H1 (cell line): ENCODE measurements around the gene C15orf40. TPM values are rescaled to one million over a fixed set of nuclear protein-coding genes. Genes with fewer than 3 reads are reported as not detected.
A peak's percentile ranks its signal among the peaks of the same experiment; 100 is the strongest.

ENCODE experiments used
- CTCF ChIA-PET: fragments of 300-600 bp; sonication (Branson Sonifier 250); formaldehyde crosslinking; loops from one replicate; lab custom pipeline; 2021; ENCODE audit not compliant: partially characterized antibody; lab: Charles Lee
- POLR2A ChIA-PET: fragments of 300-600 bp; sonication (Branson Sonifier 250); formaldehyde crosslinking; loops from one replicate; lab custom pipeline; 2021; ENCODE audit warnings: inconsistent platforms; ENCODE audit not compliant: partially characterized antibody; lab: Charles Lee
- DNase-seq, 2 experiments: peaks; one replicate each; pipeline versions ENCODE4 v3.0.0 to v3.0.0-alpha.2; 2010 to 2022; ENCODE audit warnings: low spot score in 2 of 2, low read depth in 1 of 2, mixed read lengths in 1 of 2
- FAIRE-seq: peaks from 2 replicates; lab custom pipeline; 2011; peaks lifted over from hg19 to GRCh38; lab: Jason Lieb, UNC
- H2AFZ ChIP-seq: 2 replicates; pipeline ENCODE4 v1.8.1; 2012; ENCODE audit warnings: low read length, inconsistent platforms
- H2AK5ac ChIP-seq: 2 replicates; pipeline ENCODE4 v1.6.1; 2013; ENCODE audit warnings: low read depth, low read length
- H2BK120ac ChIP-seq: replicated peaks from 2 replicates; pipeline ENCODE3; 2013; ENCODE audit warnings: low read depth, low read length, inconsistent platforms
- H2BK12ac ChIP-seq: 2 replicates; pipeline ENCODE4 v1.6.1; 2013; ENCODE audit warnings: low read depth, low read length
- H2BK15ac ChIP-seq: 2 replicates; pipeline ENCODE4 v1.6.1; 2013; ENCODE audit warnings: low read length
- H2BK20ac ChIP-seq: 2 replicates; pipeline ENCODE4 v1.6.1; 2013; ENCODE audit warnings: low read length
- H2BK5ac ChIP-seq: 2 replicates; pipeline ENCODE4 v1.6.1; 2013; ENCODE audit warnings: low read depth, low read length
- H3K14ac ChIP-seq: 2 replicates; pipeline ENCODE4 v1.6.1; 2013; ENCODE audit warnings: inconsistent platforms; ENCODE audit not compliant: insufficient read length
- H3K18ac ChIP-seq: 2 replicates; pipeline ENCODE4 v1.6.1; 2013; ENCODE audit warnings: low read length; ENCODE audit errors: extremely low read depth
- H3K23ac ChIP-seq: 2 replicates; pipeline ENCODE4 v1.6.1; 2013; ENCODE audit warnings: inconsistent platforms; ENCODE audit not compliant: insufficient read length
- H3K23me2 ChIP-seq: 2 replicates; pipeline ENCODE4 v1.6.1; 2013; ENCODE audit warnings: low read depth, low read length
- H3K27ac ChIP-seq: 2 replicates; pipeline ENCODE4 v1.6.1; 2011; ENCODE audit warnings: low read depth, low read length, inconsistent platforms
- H3K27me3 ChIP-seq, 4 experiments: replicated peaks in 1 of 4; 1 replicate in 1 of 4; 2 replicates in 3 of 4; pipeline versions ENCODE4 v1.6.1 to v1.8.1; 2011 to 2013; ENCODE audit warnings: low read length in 3 of 4, mild to moderate bottlenecking in 3 of 4, inconsistent platforms in 2 of 4, mixed read lengths in 2 of 4, moderate library complexity in 1 of 4; ENCODE audit not compliant: control insufficient read depth in 3 of 4, insufficient read depth in 3 of 4; ENCODE audit errors: extremely low read depth in 1 of 4
- H3K36me3 ChIP-seq, 4 experiments: 2 replicates each; pipeline versions ENCODE4 v1.6.1 to v1.8.1; 2011 to 2013; ENCODE audit warnings: mild to moderate bottlenecking in 4 of 4, low read length in 3 of 4, moderate library complexity in 2 of 4, control low read depth in 1 of 4, inconsistent platforms in 1 of 4; ENCODE audit not compliant: insufficient read depth in 4 of 4, control insufficient read depth in 2 of 4
- H3K4ac ChIP-seq: replicated peaks from 2 replicates; pipeline ENCODE3; 2013; ENCODE audit warnings: low read length, low read depth, mixed read lengths, inconsistent platforms; ENCODE audit not compliant: insufficient read length
- H3K4me1 ChIP-seq, 4 experiments: replicated peaks in 1 of 4; 1 replicate in 1 of 4; 2 replicates in 3 of 4; pipeline versions ENCODE4 v1.6.1 to v1.8.1; 2011 to 2013; ENCODE audit warnings: low read length in 3 of 4, inconsistent platforms in 2 of 4, mixed read lengths in 1 of 4; ENCODE audit not compliant: insufficient read depth in 4 of 4, control insufficient read depth in 3 of 4
- H3K4me2 ChIP-seq, 2 experiments: 2 replicates each; pipeline versions ENCODE4 v1.6.1 to v1.8.1; 2011 to 2013; ENCODE audit warnings: low read depth in 2 of 2, low read length in 2 of 2, control low read depth in 1 of 2, inconsistent platforms in 1 of 2, mild to moderate bottlenecking in 1 of 2; ENCODE audit not compliant: insufficient read depth in 1 of 2
- H3K4me3 ChIP-seq, 4 experiments: fragments of 200-600, 300-600 bp in 1 of 4; sonication (generic), shearing (Covaris generic), sonication (Bioruptor Twin) in 1 of 4; 2 replicates each; pipeline versions ENCODE4 v1.5.1 to v1.8.1; 2011 to 2016; ENCODE audit warnings: low read length in 4 of 4, low read depth in 3 of 4, control low read depth in 2 of 4, inconsistent platforms in 2 of 4, mild to moderate bottlenecking in 2 of 4, mixed read lengths in 1 of 4, moderate library complexity in 1 of 4; ENCODE audit not compliant: insufficient read depth in 2 of 4; ENCODE audit errors: extremely low read depth in 1 of 4
- H3K56ac ChIP-seq: replicated peaks from 2 replicates; pipeline ENCODE3; 2013; ENCODE audit warnings: low read depth, mild to moderate bottlenecking, mixed read lengths, low read length, inconsistent platforms; ENCODE audit not compliant: insufficient read length
- H3K79me1 ChIP-seq: 2 replicates; pipeline ENCODE4 v1.6.1; 2013; ENCODE audit warnings: low read depth, low read length, control low read depth
- H3K79me2 ChIP-seq, 2 experiments: 2 replicates each; pipeline versions ENCODE4 v1.6.1 to v1.8.1; 2012 to 2013; ENCODE audit warnings: low read length in 2 of 2, mild to moderate bottlenecking in 2 of 2, inconsistent platforms in 1 of 2; ENCODE audit not compliant: insufficient read depth in 2 of 2, control insufficient read depth in 1 of 2
- H3K9ac ChIP-seq, 4 experiments: replicated peaks in 1 of 4; 1 replicate in 1 of 4; 2 replicates in 3 of 4; pipeline versions ENCODE4 v1.6.1 to v1.8.1; 2011 to 2013; ENCODE audit warnings: low read depth in 3 of 4, low read length in 3 of 4, control low read depth in 2 of 4, mild to moderate bottlenecking in 2 of 4, moderate library complexity in 2 of 4, inconsistent platforms in 1 of 4; ENCODE audit errors: extremely low read depth in 1 of 4
- H3K9me3 ChIP-seq, 2 experiments: 2 replicates each; pipeline versions ENCODE4 v1.6.1 to v1.8.1; 2012 to 2013; ENCODE audit warnings: mild to moderate bottlenecking in 2 of 2, moderate library complexity in 2 of 2, control low read depth in 1 of 2, inconsistent platforms in 1 of 2, low read depth in 1 of 2, low read length in 1 of 2, mixed read lengths in 1 of 2; ENCODE audit not compliant: insufficient read depth in 2 of 2
- H4K20me1 ChIP-seq, 2 experiments: replicated peaks in 1 of 2; 2 replicates each; pipeline versions ENCODE3 to v1.8.1; 2011 to 2013; ENCODE audit warnings: inconsistent platforms in 2 of 2, low read length in 2 of 2, mild to moderate bottlenecking in 1 of 2; ENCODE audit not compliant: insufficient read depth in 2 of 2, control insufficient read depth in 1 of 2
- H4K5ac ChIP-seq: 2 replicates; pipeline ENCODE4 v1.6.1; 2013; ENCODE audit warnings: low read length, low read depth, mixed read lengths, inconsistent platforms; ENCODE audit not compliant: insufficient read length
- H4K8ac ChIP-seq: 2 replicates; pipeline ENCODE4 v1.8.0; 2013; ENCODE audit warnings: mild to moderate bottlenecking, moderate library complexity, low read length, inconsistent platforms; ENCODE audit not compliant: insufficient read depth; ENCODE audit errors: extremely low read depth
- H4K91ac ChIP-seq: replicated peaks from 2 replicates; pipeline ENCODE3; 2013; ENCODE audit warnings: low read length, mixed read lengths, inconsistent platforms; ENCODE audit not compliant: insufficient read length
- CBX5 ChIP-seq: fragments of 300-800, 300-1000 bp; sonication (generic); IDR thresholded peaks from 2 replicates; pipeline ENCODE4 v1.7.1; 2016; ENCODE audit warnings: antibody characterized with exemption, low read length, low read depth
- CREB1 ChIP-seq: IDR thresholded peaks from 2 replicates; pipeline ENCODE4 v1.6.1; 2012; ENCODE audit warnings: inconsistent platforms
- PHF8 ChIP-seq: fragments of 200-600 bp; sonication (generic); conservative IDR thresholded peaks from 2 replicates; pipeline ENCODE4 v1.7.1; 2012; ENCODE audit warnings: low read depth, mild to moderate bottlenecking, inconsistent platforms, low read length, moderate library complexity
- RAD21 ChIP-seq, 2 experiments: IDR thresholded peaks in 1 of 2; conservative IDR thresholded peaks in 1 of 2; 2 replicates each; pipeline ENCODE4 v1.6.1; 2011; ENCODE audit warnings: low read depth in 2 of 2, low read length in 2 of 2, improper control_type of control experiment in 1 of 2, inconsistent platforms in 1 of 2, mild to moderate bottlenecking in 1 of 2, moderate library complexity in 1 of 2
- SRF ChIP-seq: IDR thresholded peaks from 2 replicates; pipeline ENCODE4 v1.6.1; 2011; ENCODE audit warnings: mild to moderate bottlenecking, low read depth, low read length, moderate library complexity
- TAF1 ChIP-seq: IDR thresholded peaks from 2 replicates; pipeline ENCODE4 v1.6.1; 2011; ENCODE audit warnings: mild to moderate bottlenecking, low read depth, low read length
- WGBS, 2 experiments: shearing (Covaris generic) in 1 of 2; methylation state at CpG; one replicate each; pipeline versions ENCODE4 v1.1.6 to v1.1.7; 2013 to 2015; ENCODE audit warnings: low lambda C conversion rate in 2 of 2, mixed read lengths in 2 of 2, inconsistent platforms in 1 of 2, low coverage in 1 of 2, missing lambda C conversion rate in 1 of 2; ENCODE audit not compliant: insufficient replicate concordance in 2 of 2, insufficient coverage in 1 of 2, insufficient read length in 1 of 2; ENCODE audit errors: extremely low coverage in 1 of 2, missing lambda C conversion rate in 1 of 2; 5-methylcytosine and 5-hydroxymethylcytosine counted together
- polyA plus RNA-seq, 7 experiments: library from polyadenylated mRNA; depleted of rRNA in 3 of 7; stranded (reverse) in 5 of 7; unstranded in 2 of 7; fragments of >200 nt in 5 of 7; fragments of 200-250 nt in 2 of 7; gene quantifications; 1 replicate in 5 of 7; 2 replicates in 1 of 7; 4 replicates in 1 of 7; pipeline versions ENCODE4 v1.2.1 to v1.2.3, GENCODE V29; 2011 to 2013; ENCODE audit warnings: missing spikeins in 2 of 7, mixed read lengths in 2 of 7
- total RNA-seq: library from RNA; stranded (reverse); fragmentation: NEBNext Ultra II Directional; extraction: Animal tissue kit (Norgen Biotek cat#: 25700); gene quantifications from 2 replicates; pipeline ENCODE4 v1.2.1, GENCODE V29; 2021
- TF ChIP-seq, protein P1 (sequence below): IDR thresholded peaks from 2 replicates; pipeline ENCODE4 v1.6.1; 2012; ENCODE audit warnings: low read length, inconsistent platforms
- TF ChIP-seq, protein P2 (sequence below), 3 experiments: IDR thresholded peaks; 1 replicate in 2 of 3; 2 replicates in 1 of 3; pipeline versions ENCODE4 v1.5.1 to v1.6.1; 2011; ENCODE audit warnings: low read length in 3 of 3, mild to moderate bottlenecking in 3 of 3, inconsistent platforms in 2 of 3, low read depth in 1 of 3, moderate library complexity in 1 of 3; ENCODE audit not compliant: insufficient read depth in 1 of 3; ENCODE audit errors: control extremely low read depth in 1 of 3

C15orf40 gene
- total and polyA plus RNA-seq, 2 of the 8 experiments (the other 6 are each of a cell fraction or from before 2014, with no cell fraction given), result 10.7 TPM

DNA sequence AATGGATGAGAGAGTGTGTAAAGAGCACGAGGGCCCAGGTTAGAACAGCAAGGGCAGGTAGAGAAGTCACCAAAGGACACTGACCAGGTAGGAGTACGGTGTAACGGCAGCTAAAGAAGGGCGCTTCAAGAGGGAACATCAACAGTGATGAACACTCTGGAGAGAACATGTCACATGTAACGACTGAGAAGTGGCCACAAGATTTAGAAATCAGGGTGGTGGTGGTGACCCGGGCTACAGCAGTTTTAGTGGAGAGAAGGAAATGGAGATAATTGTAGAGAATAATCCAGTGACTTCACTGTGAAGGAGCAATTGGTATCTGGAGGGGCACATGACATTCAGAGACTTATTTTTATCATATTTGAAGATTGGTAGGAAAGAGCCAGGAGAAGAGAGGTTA lies 1.2 kb upstream of the C15orf40 start:
- POLR2A ChIA-PET, result interaction anchor here (1.2 to 1.6 kb wide), 4 partner anchors 10 to 204 kb away, joined by 3 read pairs; partner anchors contain the start of gene WHAMM
- peak overlapping the region in 2 of 4 experiments; percentile 69 to 95; a peak in 3 of 8 replicates for H3K4me3 ChIP-seq
- peaks cover 10% of the 10 kb centered on the region; the same call in 1 of the 2 replicates for H3K23me2 ChIP-seq
- FAIRE-seq (no peak), DNase-seq (no peak)
- H2BK5ac ChIP-seq, result peak overlapping the region; percentile 35; the same call in 1 of the 2 replicates
- H3K79me1 ChIP-seq, result no peaks in the 10 kb centered on the region
- H4K91ac ChIP-seq, result no peak overlapping the region
- CTCF ChIA-PET, result interaction anchor here (0.5 to 2.0 kb wide), 8 partner anchors 11 to 866 kb away, joined by 3 to 10 read pairs (median 4); no protein-coding TSS in a partner anchor
- H2AFZ ChIP-seq, result no peak overlapping the region
- 94% methylated on average over 6 of the region's 6 CpGs; no CpG with 5 or more reads in 1 of the 2 experiments for WGBS, 2 experiments
- H3K18ac ChIP-seq, result 0 out of 2 replicates have a peak overlapping the region, but pooled peaks have one; percentile 7
- H3K27me3 ChIP-seq, result peaks cover 0 to 3% (median 0%) of the 10 kb centered on the region in 4 experiments; a peak in 1 of 7 replicates
- H3K14ac ChIP-seq, result no peak overlapping the region
- 0 out of 2 replicates have a peak overlapping the region, but pooled peaks have one; percentile 88 for H2BK15ac ChIP-seq
- no peak overlapping the region for H4K8ac ChIP-seq
- H4K5ac ChIP-seq, result peak overlapping the region; percentile 5
- no peaks in the 10 kb centered on the region for H4K20me1 ChIP-seq
- H2BK12ac ChIP-seq, result 0 out of 2 replicates have a peak overlapping the region, but pooled peaks have one; percentile 18
- peaks cover 0 to 12% of the 10 kb centered on the region in 2 experiments; a peak in 1 of 4 replicates for H3K79me2 ChIP-seq
- H2BK120ac ChIP-seq, result no peak overlapping the region
- H2BK20ac ChIP-seq, result no peak overlapping the region
- H3K23ac ChIP-seq, result no peak overlapping the region
- peaks cover 3 to 10% (median 7%) of the 10 kb centered on the region in 4 experiments for H3K4me1 ChIP-seq
- H3K9me3 ChIP-seq, result no peaks in the 10 kb centered on the region
- H3K9ac ChIP-seq, result no peak overlapping the region
- no peak overlapping the region for H3K27ac ChIP-seq
- H3K36me3 ChIP-seq, result peaks cover 0 to 24% (median 11%) of the 10 kb centered on the region in 4 experiments; a peak in 6 of 8 replicates
- H3K4me2 ChIP-seq, result peak overlapping the region; percentile 66 to 83; a peak in 2 of 4 replicates
- no peak overlapping the region for H3K56ac ChIP-seq
- H2AK5ac ChIP-seq, result peak overlapping the region; percentile 84; the same call in 1 of the 2 replicates
- H3K4ac ChIP-seq, result peak overlapping the region; percentile 64
- TF ChIP-seq SRF (no peak), TAF1 (no peak), RAD21 (IDR thresholded peaks at IDR 0.05 in 1 of 2, conservative IDR thresholded peaks at IDR 0.05 in 1 of 2; ENCODE audit: low read depth in 2 of 2, low read length in 2 of 2) (no peak), PHF8 (no peak), CBX5 (no peak), CREB1 (no peak)
- TF ChIP-seq, protein P1, sequence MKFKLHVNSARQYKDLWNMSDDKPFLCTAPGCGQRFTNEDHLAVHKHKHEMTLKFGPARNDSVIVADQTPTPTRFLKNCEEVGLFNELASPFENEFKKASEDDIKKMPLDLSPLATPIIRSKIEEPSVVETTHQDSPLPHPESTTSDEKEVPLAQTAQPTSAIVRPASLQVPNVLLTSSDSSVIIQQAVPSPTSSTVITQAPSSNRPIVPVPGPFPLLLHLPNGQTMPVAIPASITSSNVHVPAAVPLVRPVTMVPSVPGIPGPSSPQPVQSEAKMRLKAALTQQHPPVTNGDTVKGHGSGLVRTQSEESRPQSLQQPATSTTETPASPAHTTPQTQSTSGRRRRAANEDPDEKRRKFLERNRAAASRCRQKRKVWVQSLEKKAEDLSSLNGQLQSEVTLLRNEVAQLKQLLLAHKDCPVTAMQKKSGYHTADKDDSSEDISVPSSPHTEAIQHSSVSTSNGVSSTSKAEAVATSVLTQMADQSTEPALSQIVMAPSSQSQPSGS, result no peak
- TF ChIP-seq, protein P2, sequence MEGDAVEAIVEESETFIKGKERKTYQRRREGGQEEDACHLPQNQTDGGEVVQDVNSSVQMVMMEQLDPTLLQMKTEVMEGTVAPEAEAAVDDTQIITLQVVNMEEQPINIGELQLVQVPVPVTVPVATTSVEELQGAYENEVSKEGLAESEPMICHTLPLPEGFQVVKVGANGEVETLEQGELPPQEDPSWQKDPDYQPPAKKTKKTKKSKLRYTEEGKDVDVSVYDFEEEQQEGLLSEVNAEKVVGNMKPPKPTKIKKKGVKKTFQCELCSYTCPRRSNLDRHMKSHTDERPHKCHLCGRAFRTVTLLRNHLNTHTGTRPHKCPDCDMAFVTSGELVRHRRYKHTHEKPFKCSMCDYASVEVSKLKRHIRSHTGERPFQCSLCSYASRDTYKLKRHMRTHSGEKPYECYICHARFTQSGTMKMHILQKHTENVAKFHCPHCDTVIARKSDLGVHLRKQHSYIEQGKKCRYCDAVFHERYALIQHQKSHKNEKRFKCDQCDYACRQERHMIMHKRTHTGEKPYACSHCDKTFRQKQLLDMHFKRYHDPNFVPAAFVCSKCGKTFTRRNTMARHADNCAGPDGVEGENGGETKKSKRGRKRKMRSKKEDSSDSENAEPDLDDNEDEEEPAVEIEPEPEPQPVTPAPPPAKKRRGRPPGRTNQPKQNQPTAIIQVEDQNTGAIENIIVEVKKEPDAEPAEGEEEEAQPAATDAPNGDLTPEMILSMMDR (IDR thresholded peaks at IDR 0.05; ENCODE audit: control extremely low read depth in 1 of 3, insufficient read depth in 1 of 3, low read depth in 1 of 3, low read length in 3 of 3), result no peak
